Fibroblast of skin of scalp (primary cell): ENCODE data around the gene FMOD. TPM values are rescaled to one million over a fixed set of nuclear protein-coding genes. Genes with fewer than 3 reads are reported as not detected.

Experiments
- DNase-seq: peaks from one replicate; pipeline ENCODE4 v3.0.0-alpha.2; 2013
- polyA plus RNA-seq, 2 experiments: library from polyadenylated mRNA; unstranded; fragments of 120-200 nt; gene quantifications; one replicate each; pipeline ENCODE4 v1.2.1, GENCODE V29; 2013; ENCODE audit not compliant: insufficient read length in 2 of 2

FMOD gene
- polyA plus RNA-seq (2013, experiment 1 of 2; ENCODE audit: insufficient read length), result 10.0 TPM
- polyA plus RNA-seq (2013, experiment 2 of 2; ENCODE audit: insufficient read length), result 12.8 TPM

DNA sequence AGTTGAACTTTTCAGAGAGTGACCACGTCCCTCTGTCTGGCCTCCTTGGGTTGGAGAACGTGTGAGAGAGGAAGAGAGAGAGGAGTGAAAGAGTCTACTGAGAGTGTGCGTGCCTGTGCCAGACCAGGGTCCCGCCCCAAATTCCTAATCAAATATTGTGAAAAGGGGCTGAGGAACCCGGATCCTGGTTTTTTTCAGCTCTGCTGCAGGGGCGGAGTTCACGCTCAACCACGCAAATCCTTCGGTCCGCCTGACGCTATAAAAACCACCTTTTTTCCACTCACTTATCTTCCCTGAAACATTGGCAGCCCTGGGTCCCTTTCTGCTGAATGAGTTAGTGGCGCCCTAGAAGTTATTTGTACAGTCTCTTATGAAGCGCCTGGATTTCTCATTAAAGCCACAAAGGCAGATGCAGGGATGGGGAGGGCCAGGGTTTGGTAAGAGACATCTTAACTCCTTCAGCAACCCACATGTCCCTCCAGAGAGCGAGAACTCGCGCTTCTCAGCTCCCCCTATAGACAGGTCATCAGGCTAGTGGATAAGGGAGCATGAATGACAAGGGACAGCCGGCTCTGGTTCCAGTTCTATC, at the start of gene FMOD:
TSS of gene FMOD (minus strand) at position 86 of the 589 bp plus-strand sequence. CDS start 2,852 bp downstream, outside the sequence.
- peak; percentile 50 for DNase-seq

DNA sequence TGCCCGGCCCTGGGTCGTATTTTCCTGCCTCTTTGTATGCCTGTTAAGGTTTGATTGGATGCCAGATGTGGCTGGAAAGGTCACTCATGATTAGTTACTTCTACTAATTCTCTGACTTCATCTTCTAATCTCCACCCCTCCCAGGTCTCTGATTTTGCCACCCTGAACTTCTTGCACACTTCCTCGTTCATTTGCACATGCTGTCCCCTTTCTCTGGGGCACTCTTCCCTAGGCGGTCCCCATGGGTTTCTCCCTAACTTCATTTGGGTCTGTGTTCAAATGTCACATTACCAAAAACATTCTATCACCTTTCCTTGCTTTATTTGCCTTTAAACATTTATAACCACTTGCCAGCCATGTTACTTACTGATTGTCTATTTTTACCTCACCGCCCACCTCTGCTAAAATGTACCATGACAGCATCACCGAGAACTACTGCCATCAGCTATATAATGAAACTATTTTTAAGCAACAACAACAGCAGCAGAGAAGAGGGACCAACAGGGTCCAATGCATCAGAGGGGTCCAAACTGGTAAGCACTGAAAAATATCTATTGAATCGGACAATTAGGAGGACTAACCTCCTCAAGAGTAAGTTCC, 45.8 kb upstream of the FMOD start:
- DNase-seq, result no peak

DNA sequence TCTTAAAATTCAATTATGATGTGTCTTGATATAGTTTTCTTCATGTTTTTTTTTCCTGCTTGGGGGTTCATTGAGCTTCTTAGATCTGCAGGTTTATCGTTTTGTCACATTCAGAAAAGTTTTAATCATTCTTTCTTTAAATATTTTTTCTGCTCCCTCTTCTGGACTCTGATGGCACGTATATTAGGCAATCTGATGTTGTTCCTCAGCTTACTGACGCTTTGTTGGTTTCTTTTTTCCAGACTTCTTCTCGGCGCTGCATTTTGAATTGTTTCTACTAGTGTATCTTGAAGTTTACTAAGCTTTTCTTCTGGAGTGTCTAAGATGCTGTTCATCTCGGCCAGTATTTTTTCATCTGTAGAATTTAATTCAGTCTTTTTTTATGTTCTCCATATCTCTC, 44.8 kb upstream of the FMOD start:
- DNase-seq, result no peak

DNA sequence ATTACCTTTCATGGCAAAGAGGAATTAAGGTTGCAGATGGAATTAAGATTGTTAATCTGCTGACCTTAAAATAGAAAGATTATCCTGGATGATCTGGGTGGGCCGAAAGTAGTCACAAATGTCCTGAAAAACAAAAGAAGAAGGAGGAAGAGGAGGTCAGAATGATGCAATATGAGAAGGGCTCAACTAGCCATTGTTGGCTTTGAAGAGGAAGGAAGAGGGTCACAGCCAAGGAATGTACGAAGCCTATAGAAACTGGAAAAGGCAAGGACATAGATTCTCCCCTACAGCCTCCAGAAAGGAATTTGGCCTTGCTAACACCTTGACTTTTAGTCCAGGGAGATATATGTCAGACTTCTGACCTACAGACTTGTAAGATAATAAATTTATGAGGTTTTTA, 39.4 kb upstream of the FMOD start:
- DNase-seq, result no peak

DNA sequence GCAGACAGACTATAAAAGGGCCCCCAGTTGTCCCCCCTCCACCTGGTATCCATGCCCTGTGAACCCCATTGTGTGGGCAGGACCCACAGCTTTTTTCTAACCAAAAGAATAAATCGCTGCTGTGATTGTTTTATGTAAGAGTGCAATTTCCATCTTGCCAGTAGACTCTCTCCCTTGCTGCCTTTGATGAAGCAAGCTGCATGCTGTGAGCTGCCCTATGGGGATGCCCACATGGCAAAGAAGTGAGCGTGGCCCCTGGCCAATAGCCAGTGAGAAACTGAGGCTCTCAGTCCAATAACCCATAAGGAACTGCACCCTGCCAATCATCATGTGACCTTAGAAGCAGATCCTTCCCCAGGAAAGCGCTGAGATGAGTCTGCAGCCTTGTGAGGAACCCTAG, 37.8 kb upstream of the FMOD start:
- DNase-seq, result no peak

DNA sequence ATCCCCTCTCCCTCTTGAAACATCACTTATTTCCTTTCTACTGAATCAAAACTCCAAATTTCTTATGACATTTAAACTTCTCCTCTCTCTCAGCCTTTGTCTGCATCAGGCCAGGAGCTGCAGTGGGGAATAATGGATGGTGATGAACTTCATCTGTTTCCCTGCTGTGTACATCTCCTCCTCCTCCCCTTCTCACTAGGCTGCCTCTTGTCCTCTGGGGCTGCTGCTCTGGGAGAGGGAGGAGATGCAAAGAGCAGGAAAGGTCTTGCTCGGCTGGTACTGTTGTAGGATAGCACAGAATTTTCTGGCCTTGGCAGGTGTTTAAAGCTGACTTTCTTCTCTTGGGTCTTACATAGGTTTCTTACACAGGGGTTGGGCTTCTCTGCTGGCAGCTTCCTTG, 31.1 kb upstream of the FMOD start:
- DNase-seq, result no peak

DNA sequence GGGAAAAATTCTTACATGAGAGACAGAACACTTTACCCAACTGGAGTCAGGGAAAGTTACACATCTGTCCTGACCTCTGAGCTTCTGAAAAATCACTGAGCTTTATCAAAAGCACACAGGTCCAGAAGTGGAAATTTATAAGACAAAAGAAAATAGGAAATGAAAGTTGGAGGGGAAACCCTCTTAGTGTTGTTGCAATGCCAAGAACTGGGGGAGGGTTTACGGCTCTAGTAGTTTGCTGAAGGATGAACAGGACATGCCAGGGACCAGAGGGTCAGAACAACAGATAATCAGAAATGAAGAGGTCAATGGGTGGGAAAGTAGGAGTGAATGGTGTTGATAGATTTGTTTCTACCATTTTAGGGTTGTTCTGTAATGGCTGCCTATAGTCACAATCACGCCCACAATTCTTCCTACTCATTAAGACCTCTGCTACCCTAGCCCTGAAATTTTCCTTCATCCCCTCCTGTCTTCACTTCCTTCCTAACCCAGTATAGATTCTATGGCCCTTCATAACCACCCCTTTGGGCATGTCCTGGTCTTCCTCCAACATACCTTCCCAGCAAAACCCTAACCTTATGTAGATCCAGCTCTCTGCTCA, 30.3 kb upstream of the FMOD start:
- no peak for DNase-seq

DNA sequence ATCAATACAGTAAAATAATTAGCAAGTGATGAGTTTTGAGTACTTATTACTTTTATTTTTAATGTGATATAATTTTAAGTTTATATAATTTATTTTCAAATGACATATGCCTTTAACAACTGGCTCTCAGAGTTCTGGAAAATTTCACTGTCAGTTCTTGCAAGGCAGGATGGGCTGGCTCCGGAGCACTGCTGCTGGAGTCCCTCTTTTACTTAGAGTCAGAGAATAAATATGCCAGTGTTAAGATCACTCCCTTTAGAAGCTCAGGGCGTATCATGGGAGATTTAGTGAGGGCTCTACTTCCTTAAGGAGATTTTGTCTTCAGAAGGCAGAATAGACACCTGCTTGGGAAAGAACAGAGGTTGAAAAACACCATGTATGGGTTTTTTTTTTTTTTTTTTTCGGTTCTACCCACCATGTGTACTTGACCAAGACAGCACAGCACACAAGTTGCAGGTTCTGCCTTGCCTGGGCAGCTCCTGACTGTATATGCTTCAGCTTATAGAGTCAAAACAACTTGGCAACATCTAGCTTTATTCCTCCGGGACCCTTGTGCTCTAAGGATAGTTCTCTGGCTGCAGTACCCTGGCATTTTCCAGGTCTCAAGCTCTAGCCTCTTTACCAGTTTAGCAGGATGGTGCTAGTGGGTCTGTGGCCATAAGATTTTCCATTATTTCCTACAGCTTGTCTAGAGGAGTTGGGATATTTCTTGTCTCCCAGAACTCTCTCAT, 29.7 kb upstream of the FMOD start:
- DNase-seq, result no peak

DNA sequence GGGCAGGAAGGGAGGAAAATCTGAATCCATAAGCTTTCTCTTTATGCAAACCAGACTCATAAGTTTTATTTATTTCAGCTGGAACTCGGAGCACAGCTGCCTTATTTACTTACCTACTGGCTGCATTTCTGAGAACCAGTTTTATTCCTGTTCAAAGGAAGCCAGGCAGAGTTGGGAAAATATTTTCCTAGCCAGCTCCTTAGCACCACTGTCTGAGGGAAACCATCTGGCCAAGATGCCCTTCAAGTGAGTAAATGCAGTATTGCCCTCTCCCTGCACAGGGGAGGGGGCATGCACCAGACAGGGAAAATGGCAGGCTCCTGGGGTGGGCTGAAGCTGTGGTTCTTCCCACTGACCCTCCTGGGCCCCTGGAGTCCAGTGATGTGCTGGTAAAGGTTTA, 28.9 kb upstream of the FMOD start:
- no peak for DNase-seq

DNA sequence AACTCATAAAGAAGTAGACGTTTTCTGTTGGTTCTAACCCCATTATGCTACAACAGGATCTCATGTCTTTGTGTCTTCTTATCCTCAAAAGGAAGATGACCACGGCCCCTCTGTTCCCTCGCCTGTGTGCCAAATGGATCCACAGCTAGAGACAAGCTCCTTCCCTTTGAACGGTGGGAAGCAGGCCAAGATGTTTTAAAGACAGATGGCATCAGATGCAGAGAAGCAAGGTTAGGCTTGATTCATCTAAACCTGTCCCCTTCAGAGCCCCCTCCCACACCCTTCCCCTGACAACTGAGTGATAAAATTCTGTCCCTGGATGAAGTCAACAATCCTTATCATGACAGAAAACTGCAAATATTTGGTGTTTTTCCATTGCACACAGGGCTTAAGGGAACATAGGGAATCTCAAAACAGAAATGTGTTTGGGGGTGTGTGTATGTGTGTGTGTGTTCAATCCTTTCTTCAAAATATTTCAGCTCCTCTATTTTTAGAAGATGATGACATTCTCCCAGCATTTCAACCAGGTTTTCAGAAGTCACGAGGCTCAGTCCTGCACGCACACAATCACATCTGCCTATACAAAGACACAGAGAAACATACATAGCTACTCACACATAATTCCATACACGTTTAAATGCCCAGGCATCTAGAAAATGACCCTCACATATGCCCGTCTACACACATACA, 27.8 kb upstream of the FMOD start:
- DNase-seq, result peak; percentile 79

DNA sequence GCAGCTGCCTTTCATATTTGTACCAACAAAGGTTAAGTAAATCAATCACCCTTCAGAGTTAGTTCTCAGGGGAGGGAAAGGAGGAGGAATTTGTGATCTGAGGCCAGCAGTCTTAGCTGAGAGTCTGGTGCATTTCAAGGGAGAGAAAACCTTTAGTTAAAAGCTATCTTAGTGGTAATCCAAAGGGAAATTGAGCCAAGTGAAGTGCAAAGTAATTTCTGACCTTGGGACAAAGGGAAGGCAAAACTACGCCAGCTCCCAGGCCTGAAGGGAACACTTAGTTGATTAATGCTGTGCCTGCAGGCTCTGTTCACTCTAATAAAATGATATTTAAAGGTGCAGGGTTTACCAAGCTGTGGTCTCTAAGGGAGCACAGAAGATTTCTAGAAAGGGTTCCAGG, 23.1 kb upstream of the FMOD start:
- DNase-seq, result no peak

DNA sequence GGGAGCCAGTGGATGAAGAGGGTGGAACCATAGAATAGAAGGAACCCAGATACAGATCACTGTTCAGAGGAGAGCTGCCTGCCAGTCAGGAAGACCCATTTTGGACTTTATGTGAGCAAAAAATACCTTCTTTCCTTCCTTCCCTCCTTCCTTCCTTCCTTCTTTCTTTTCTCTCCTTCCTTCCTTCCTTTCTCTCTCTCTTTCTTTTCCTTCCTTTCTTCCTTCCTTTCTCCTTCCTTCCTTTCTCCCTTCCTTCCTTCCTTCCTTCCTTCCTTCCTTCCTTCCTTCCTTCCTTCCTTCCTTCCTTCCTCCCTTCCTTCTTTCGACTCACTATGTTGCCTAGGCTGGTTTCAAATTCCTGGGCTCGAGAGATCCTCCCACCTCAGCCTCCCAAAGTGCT, 22.1 kb upstream of the FMOD start:
- DNase-seq, result no peak

DNA sequence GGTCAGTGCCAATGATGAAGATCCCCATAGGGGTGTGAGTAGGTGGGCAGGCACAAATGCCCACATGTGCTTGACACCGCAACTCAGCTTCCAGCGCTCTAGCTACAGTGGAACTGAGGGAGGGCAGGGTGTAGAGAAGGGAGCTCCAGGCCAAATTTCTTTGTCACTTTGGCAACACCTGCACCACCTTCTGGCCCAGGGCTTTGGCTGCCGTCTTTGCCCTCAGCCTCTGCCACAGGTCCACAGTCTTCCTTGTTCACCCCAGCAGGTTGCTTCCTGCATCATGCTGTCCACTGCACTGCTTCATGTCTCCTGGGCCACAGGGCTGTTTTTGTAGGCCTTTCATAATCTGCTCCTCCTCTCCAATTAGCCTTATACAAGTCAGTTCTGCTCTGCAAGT, 20.4 kb upstream of the FMOD start:
- DNase-seq, result no peak

DNA sequence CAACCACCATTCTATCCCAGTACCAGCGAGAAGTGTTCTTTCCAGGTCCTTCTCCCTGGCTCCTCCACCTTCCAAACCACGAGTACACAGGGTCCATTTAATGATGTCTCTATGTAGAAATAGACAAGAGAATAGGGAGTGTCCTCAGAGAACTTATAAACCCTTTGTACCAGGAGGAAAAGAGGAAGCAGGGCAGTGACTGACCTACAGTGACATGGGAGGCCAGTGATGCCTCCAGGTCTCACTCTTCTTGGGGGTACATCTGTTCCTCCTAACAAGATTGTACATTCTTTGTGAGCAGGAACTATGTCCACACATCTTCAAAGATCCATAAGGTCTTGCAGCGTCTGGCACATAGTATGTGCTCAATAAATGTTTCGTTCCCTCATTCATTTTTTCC, 18.7 kb upstream of the FMOD start:
- DNase-seq, result no peak

DNA sequence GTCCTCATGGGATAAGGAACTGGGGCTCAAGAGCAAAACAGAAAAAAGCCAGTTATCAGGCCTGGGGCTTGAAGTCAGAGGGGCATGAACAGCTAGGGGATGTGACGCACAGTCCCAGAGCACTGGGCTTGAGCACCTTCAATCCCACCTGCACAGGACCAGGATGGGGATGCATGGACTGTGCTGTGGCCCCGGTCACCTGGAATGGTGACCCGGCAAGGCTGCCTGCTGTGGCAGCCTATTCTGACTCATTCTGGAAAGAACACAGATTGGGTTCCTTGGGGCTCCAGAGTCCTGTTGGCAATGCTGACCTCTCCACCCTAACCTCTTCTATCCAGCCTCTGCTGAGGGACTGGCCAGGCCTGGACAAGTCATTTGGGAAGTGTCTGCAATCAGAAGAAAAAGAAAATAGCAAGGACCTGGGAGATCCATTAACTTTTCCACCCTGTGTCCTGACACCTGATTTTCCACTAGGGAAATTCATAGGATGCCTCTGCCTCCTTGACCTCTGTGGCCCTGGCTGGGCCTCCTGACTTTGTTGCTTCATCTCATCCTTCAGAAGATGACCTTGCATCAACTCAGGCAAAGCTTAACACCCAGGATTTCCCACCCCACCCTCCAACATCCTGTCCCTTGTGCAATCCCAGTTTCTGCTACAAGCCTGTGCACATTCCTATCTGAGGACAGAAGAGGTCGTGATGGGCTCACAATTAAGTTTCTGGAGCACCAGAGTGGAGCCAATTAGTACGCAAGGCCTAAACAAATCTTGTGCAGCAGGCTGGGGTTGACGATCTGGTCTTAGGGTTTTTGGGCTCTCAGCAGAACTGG, 17.9 kb upstream of the FMOD start:
- peak; percentile 87 for DNase-seq

DNA sequence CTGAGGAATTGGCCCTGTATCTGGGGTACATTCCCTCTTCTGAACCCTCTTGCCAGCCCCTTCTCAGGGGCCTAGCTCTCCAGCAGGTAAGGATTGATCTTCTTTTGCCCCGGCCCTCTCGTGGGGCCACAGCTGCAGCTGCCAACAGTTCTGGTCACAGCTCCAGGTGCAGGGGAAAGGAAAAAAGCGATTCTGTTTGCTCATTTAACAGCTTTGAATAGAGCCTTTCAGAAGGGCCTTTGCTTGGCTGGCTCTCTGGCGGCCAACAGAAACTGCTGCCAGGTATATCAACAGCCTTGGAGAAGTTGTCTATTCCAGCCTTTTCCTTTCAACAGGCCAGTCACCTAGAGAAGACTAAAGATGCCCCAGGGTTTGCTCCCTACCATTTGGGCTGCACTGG, 16.1 kb upstream of the FMOD start:
- DNase-seq, result no peak

DNA sequence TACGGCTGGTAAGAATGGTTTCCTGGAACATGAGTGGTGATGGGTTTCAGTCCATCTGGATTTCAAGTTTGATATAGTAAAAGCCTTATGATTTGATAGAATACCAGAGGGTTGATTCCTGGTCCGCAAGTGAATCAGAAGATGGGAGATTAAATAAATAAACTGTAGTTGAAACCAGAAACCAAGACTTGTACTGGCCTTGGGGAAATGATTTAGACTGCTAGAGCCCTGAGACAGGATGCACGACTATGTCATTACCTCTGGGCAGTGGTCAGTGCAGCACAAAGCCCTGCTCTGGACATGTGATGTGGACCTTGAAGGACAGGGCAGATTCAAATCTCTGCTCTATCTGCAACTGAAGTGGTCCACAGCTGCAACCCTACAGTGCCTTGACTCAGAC, 15.6 kb upstream of the FMOD start:
- no peak for DNase-seq

DNA sequence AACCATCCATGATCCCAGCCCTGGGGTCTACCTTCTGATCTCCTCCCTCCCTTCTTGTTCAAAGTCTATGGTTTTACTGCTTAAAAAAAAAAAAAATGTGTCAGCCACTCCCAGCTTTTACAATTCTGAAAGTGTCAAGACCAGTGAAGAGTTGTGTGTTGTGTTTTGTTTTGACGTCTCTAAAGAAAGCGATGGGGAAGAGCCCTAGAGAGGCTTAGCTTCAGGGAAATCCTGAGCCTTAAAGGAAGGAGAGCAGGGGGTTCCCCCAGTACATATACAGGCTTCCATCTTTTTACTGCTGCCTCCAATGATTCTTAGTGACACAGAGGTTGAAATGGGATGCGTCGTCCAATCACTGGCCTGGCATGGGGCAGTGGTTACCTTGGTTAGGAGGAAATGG, 13.9 kb upstream of the FMOD start:
- DNase-seq, result no peak

DNA sequence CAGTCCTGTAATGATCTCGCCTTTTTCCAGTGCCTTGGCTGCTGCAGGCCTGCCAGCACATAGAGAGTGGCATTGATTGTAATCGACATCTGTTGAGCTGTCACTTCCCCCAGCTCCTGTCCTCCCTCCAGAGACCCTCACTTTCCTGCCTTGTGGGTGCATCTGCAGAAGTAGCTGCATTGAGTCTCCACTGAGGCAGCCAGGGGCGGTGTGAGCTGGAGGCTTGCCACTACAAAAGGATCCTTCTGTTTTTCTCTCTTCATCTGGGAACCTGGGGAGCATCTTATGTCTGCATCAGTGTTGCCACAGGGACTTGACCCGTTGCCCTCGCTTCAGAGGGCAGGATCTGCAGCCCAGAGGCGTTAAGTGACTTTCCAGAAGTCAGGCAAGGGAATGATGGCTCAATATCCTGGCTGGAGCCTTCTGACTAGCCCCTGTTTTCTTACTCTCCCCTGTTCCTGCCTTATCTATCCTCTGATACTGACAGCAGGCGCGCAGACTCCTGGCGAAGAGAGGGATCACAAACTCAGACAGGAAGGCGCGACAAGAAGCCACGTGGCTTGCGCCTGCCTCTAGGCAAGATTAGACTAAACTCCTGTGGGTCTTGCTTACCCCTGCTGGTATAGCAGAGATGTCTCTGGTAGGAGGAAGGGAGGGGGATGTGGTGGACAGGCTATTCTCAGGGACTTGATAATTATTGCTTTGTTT, 13.3 kb upstream of the FMOD start:
- DNase-seq, result no peak

DNA sequence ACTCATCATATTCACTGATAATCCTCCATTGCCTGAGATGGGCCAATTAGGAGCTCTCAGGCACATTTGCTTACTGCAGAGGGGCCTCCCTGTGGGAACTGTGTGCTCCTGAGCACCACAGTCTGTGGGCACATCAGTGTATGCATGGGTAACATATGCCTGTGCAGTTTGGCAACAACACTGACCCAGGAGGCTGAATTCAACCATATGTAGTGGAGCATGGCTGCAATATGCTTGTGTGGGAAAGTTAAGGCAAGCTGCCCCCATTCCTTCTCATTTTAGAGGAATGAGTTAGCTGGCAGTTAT, 11.8 kb upstream of the FMOD start:
- no peak for DNase-seq

DNA sequence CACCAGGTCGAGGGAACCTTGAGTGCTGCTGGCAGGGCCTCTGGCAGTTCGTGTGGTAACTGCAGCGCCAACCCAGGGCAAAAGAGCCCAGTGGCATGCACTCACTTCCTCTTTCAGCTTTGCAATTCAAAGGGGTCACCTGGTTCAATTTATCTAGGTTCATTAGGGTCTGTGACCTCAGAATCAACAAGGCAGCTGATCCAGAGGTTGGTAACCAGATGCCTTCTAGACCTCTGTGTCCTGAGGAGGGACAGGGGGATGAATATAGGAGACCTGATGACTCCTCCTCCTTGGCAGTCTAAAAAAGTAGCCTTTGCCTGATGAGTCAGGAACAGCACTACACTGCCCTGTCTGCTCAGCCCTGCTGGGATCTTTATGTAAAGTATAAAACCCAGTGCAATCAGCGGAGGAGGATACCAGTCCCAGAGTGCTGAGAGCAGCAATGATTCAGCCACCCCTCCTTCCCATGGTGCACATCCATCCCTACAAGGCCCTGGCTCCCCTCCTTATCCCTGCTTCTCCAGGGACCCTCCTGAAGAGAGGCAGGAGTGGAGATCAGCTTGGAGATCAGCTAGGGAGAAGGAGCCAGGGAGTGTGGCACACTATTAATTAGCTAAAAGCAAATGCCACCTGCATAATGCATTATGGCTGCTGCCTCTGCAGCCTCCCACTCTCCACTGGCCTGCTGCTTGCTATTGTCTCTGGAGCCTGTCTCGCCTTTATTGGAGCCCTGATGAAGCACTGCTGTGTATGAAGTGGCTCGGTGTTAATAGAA, 11.2 kb upstream of the FMOD start:
- peak; percentile 44 for DNase-seq
